ENCODE results near the gene ASIC4.

The ASIC4 gene

GRCh38 chr2:219514196-219514761, at the start of gene ASIC4:
Gene ASIC4 (plus strand): TSS chr2:219514482. CDS start chr2:219514725, 243 bp downstream.
- peak; percentile 10 for DNase-seq

GRCh38 chr2:219465659-219466561, 48.4 kb upstream of the ASIC4 start:
- no peak for DNase-seq

GRCh38 chr2:219466816-219467735, 47.2 kb upstream of the ASIC4 start:
- no peak for DNase-seq

- DNase-seq, result no peak
Observed at GRCh38 chr2:219467736-219468075, 46.6 kb upstream of the ASIC4 start.

- DNase-seq, result no peak
Observed at GRCh38 chr2:219468410-219469185, 45.7 kb upstream of the ASIC4 start.

- DNase-seq, result no peak
Observed at GRCh38 chr2:219469186-219469724, 45.0 kb upstream of the ASIC4 start.

- no peak for DNase-seq
Observed at GRCh38 chr2:219470429-219470828, 43.9 kb upstream of the ASIC4 start.

GRCh38 chr2:219471476-219472371, 42.6 kb upstream of the ASIC4 start:
- DNase-seq, result no peak

GRCh38 chr2:219472629-219473187, 41.6 kb upstream of the ASIC4 start:
- no peak for DNase-seq

- no peak for DNase-seq
Observed at GRCh38 chr2:219473511-219473910, 40.8 kb upstream of the ASIC4 start.

- no peak for DNase-seq
Observed at GRCh38 chr2:219474285-219475060, 39.8 kb upstream of the ASIC4 start.

- no peak for DNase-seq
Observed at GRCh38 chr2:219475278-219475677, 39.0 kb upstream of the ASIC4 start.

- peak; percentile 47 for DNase-seq
Observed at GRCh38 chr2:219475697-219476651, 38.3 kb upstream of the ASIC4 start.

GRCh38 chr2:219476652-219477151, 37.6 kb upstream of the ASIC4 start:
- DNase-seq, result no peak

GRCh38 chr2:219477179-219477578, 37.1 kb upstream of the ASIC4 start:
- no peak for DNase-seq

GRCh38 chr2:219477815-219478214, 36.5 kb upstream of the ASIC4 start:
- DNase-seq, result no peak

- no peak for DNase-seq
Observed at GRCh38 chr2:219478916-219479315, 35.4 kb upstream of the ASIC4 start.

GRCh38 chr2:219480004-219480403, 34.3 kb upstream of the ASIC4 start:
- no peak for DNase-seq
